Brain microvascular endothelial cell (primary cell): ENCODE measurements around the gene ETFA.

Source experiments
- DNase-seq: peaks from one replicate; pipeline ENCODE4 v3.0.0-alpha.2; 2020
- H3K27ac ChIP-seq: fragments of 250-450 bp; sonication (Bioruptor Pico); 2 replicates; pipeline ENCODE4 v1.5.1; 2020; ENCODE audit warnings: mild to moderate bottlenecking, moderate library complexity
- H3K27me3 ChIP-seq: fragments of 250-450 bp; sonication (Bioruptor Pico); replicated peaks from 2 replicates; pipeline ENCODE4 v1.5.1; 2020; ENCODE audit warnings: mild to moderate bottlenecking
- H3K36me3 ChIP-seq: fragments of 250-450 bp; sonication (Bioruptor Pico); replicated peaks from 2 replicates; pipeline ENCODE4 v1.5.1; 2020; ENCODE audit warnings: mild to moderate bottlenecking
- H3K4me3 ChIP-seq: 2 replicates; pipeline ENCODE4 v1.5.1; 2011; ENCODE audit warnings: low read depth, mild to moderate bottlenecking, control low read depth, low read length, moderate library complexity
- CTCF ChIP-seq: IDR thresholded peaks from 2 replicates; pipeline ENCODE4 v1.5.1; 2011; ENCODE audit warnings: low read depth, mild to moderate bottlenecking, moderate library complexity, low read length, control low read depth, inconsistent platforms; ENCODE audit errors: missing control alignments
- in situ Hi-C: cut with HindIII; loops from 2 replicates; pipeline ENCODE4 v1.10.0; 2017; ENCODE audit warnings: low sequenced_read_pairs, low pct_ligation_motif_present

The ETFA gene

GRCh38 chr15:76260246-76260938 lies 50.9 kb downstream of the ETFA start:
- no peak for TF ChIP-seq CTCF
- no peaks in the 10 kb centered on the region for H3K27me3 ChIP-seq
- in situ Hi-C loops, result no loop called here
- no peak overlapping the region for H3K27ac ChIP-seq
- no peak for DNase-seq
- no peak overlapping the region for H3K4me3 ChIP-seq
- H3K36me3 ChIP-seq, result peaks cover 10% of the 10 kb centered on the region

- no peak for DNase-seq
- Histone ChIP-seq H3K36me3 (peaks cover 10% of the 10 kb centered on the region), H3K4me3 (no peak overlapping the region), H3K27ac (no peak overlapping the region), H3K27me3 (no peaks in the 10 kb centered on the region)
- in situ Hi-C loops, result no loop called here
- TF ChIP-seq CTCF, result no peak
These were observed 51.9 kb downstream of the ETFA start for GRCh38 chr15:76259392-76259791.

GRCh38 chr15:76258460-76258859 lies 52.8 kb downstream of the ETFA start:
- Histone ChIP-seq H3K36me3 (peaks cover 9% of the 10 kb centered on the region), H3K27ac (no peak overlapping the region), H3K4me3 (no peak overlapping the region), H3K27me3 (no peaks in the 10 kb centered on the region)
- TF ChIP-seq CTCF, result no peak
- in situ Hi-C loops, result no loop called here
- DNase-seq, result no peak

- no peak for TF ChIP-seq CTCF
- Histone ChIP-seq H3K27ac (no peak overlapping the region), H3K4me3 (no peak overlapping the region), H3K36me3 (no peaks in the 10 kb centered on the region), H3K27me3 (no peaks in the 10 kb centered on the region)
- in situ Hi-C loops, result no loop called here
- DNase-seq, result no peak
These were observed 57.4 kb downstream of the ETFA start for GRCh38 chr15:76253691-76254473.

GRCh38 chr15:76252249-76252648 lies 59.0 kb downstream of the ETFA start:
- Histone ChIP-seq H3K27ac (no peak overlapping the region), H3K4me3 (no peak overlapping the region), H3K27me3 (no peaks in the 10 kb centered on the region), H3K36me3 (no peaks in the 10 kb centered on the region)
- no peak for TF ChIP-seq CTCF
- in situ Hi-C loops, result no loop called here
- no peak for DNase-seq
